Measurements from ENCODE around the gene RPL31. TPM values are rescaled to one million over a fixed set of nuclear protein-coding genes. Genes with fewer than 3 reads are reported as not detected.

RPL31 gene
- total RNA-seq, 4 donors from 2014 or later, result 258 to 1,056 (median 762) TPM

DNA sequence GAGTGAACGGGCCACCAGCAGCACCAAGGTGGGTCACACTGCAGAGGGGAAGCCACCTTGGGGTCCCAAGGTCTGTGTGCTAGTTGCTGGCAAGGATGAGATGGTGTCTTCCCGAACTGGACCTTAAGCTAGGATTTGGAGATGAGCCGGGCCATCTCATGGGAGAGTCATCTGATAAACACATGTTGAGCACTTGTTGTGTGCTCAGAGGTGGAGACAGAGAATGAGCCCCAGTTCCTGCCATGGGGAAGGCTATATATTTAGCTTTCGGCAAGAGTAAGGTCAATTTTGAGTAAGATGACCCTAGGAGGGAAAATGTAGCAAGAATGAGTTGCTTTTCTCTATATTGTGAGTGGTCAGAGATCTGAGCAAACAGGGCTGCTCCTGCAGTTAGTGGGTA lies 41.4 kb upstream of the RPL31 start:
- no peak for DNase-seq

GRCh38 chr2:100962366-100963025 lies 39.6 kb upstream of the RPL31 start:
- intact Hi-C loops (cut with DNase I; ENCODE audit: low total_unique reads) (no loop called here), in situ Hi-C loops (cut with MboI; ENCODE audit: low pct_ligation_motif_present in 1 of 4, low pct_unique_long_range_greater_than_20kb in 1 of 4, low sequenced_read_pairs in 3 of 4) (no loop called here)
- Histone ChIP-seq H3K27ac (no peak overlapping the region), H3K36me3 (no peaks in the 10 kb centered on the region), H3K27me3 (no peaks in the 10 kb centered on the region), H3K4me1 (peaks cover 0 to 4% (median 2%) of the 10 kb centered on the region in 4 donors), H3K4me3 (no peak overlapping the region), H3K9me3 (no peaks in the 10 kb centered on the region)
- no peak for DNase-seq
- 90 to 96% methylated on average over 5 to 12 of the region's 12 CpGs for WGBS, 2 donors (ENCODE audit: low coverage in 1 of 2)
- TF ChIP-seq POLR2A (IDR thresholded peaks at IDR 0.05) (no peak), EP300 (IDR thresholded peaks at IDR 0.05; ENCODE audit: low read depth) (no peak), POLR2AphosphoS5 (IDR thresholded peaks at IDR 0.05) (no peak), CTCF (IDR thresholded peaks at IDR 0.05) (no peak)

More for the DNA sequence above, 41.4 kb upstream of the RPL31 start:
- H3K27ac ChIP-seq, result no peak overlapping the region
- H3K27me3 ChIP-seq, result no peaks in the 10 kb centered on the region
- intact Hi-C loops (cut with DNase I; ENCODE audit: low total_unique reads) (no loop called here), in situ Hi-C loops (cut with MboI; ENCODE audit: low pct_ligation_motif_present in 1 of 4, low pct_unique_long_range_greater_than_20kb in 1 of 4, low sequenced_read_pairs in 3 of 4) (no loop called here)
- no peaks in the 10 kb centered on the region for H3K36me3 ChIP-seq
- no peak overlapping the region for H3K4me3 ChIP-seq
- no peak for TF ChIP-seq CTCF (IDR thresholded peaks at IDR 0.05)
- TF ChIP-seq POLR2AphosphoS5 (IDR thresholded peaks at IDR 0.05), result no peak
- no peak for TF ChIP-seq POLR2A (IDR thresholded peaks at IDR 0.05)
- no peak for TF ChIP-seq EP300 (IDR thresholded peaks at IDR 0.05; ENCODE audit: low read depth)
- peaks cover 0 to 4% (median 2%) of the 10 kb centered on the region in 4 donors for H3K4me1 ChIP-seq
- H3K9me3 ChIP-seq, result no peaks in the 10 kb centered on the region
- 83 to 88% methylated on average over 3 to 4 of the region's 4 CpGs for WGBS, 2 donors (ENCODE audit: low coverage in 1 of 2)

DNA sequence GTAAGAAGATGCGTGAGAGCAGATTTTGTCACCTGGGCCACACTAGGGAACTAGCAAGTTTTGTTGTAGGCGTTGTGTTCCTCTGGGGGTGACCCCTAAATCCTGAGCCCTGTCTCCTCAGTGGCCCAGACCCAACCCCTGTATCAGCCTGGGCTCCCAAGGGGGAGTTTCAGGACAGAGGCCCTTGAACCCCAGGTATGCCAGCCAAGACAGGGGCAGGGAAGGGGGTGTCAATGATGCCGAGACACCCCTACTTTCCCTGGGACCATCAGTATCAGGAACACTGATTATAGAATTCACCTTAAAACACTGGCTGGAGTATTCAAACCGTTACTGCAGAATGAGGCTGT lies 39.1 kb upstream of the RPL31 start:
- DNase-seq, result no peak
- no peak overlapping the region for H3K27ac ChIP-seq
- intact Hi-C loops (cut with DNase I; ENCODE audit: low total_unique reads) (no loop called here), in situ Hi-C loops (cut with MboI; ENCODE audit: low pct_ligation_motif_present in 1 of 4, low pct_unique_long_range_greater_than_20kb in 1 of 4, low sequenced_read_pairs in 3 of 4) (no loop called here)
- no peak overlapping the region for H3K4me3 ChIP-seq
- no peaks in the 10 kb centered on the region for H3K36me3 ChIP-seq
- no peaks in the 10 kb centered on the region for H3K4me1 ChIP-seq
- H3K27me3 ChIP-seq, result no peaks in the 10 kb centered on the region
- WGBS, 2 donors (ENCODE audit: low coverage in 1 of 2), result 86 to 90% methylated on average over 2 to 4 of the region's 4 CpGs
- H3K9me3 ChIP-seq, result no peaks in the 10 kb centered on the region
- TF ChIP-seq EP300 (IDR thresholded peaks at IDR 0.05; ENCODE audit: low read depth) (no peak), POLR2A (IDR thresholded peaks at IDR 0.05) (no peak), CTCF (IDR thresholded peaks at IDR 0.05) (no peak), POLR2AphosphoS5 (IDR thresholded peaks at IDR 0.05) (no peak)

DNA sequence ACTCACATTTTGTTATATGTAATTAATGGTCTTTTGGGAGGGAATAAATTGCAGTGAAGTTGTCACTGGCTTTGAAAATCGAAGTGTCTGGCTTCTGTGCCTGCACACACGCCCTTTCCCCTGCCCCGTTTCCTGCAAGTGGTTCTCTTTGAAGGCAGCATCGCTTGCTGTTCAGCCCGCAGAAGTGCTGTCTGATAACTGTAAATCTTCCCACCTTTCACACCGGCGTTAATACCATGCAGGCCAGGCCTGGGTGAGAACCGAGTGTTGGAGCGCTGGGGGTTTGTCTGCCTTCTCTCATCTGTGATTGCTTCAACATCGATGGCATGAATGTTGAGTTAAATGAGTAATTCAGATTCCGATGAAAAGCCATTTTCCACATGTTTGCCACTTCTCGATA lies 37.9 kb upstream of the RPL31 start:
- intact Hi-C loops (cut with DNase I; ENCODE audit: low total_unique reads), result no loop called here
- 74 to 86% methylated on average over 6 to 12 of the region's 12 CpGs for WGBS, 2 donors (ENCODE audit: low coverage in 1 of 2)
- H3K9me3 ChIP-seq, result no peaks in the 10 kb centered on the region
- peaks cover 0 to 4% (median 0%) of the 10 kb centered on the region in 4 donors for H3K36me3 ChIP-seq
- no peaks in the 10 kb centered on the region for H3K27me3 ChIP-seq
- DNase-seq, result no peak
- no peak for TF ChIP-seq POLR2AphosphoS5 (IDR thresholded peaks at IDR 0.05)
- no peak for TF ChIP-seq EP300 (IDR thresholded peaks at IDR 0.05; ENCODE audit: low read depth)
- TF ChIP-seq POLR2A (IDR thresholded peaks at IDR 0.05), result no peak
- TF ChIP-seq CTCF (IDR thresholded peaks at IDR 0.05), result no peak
- in situ Hi-C loops (cut with MboI; ENCODE audit: low pct_ligation_motif_present in 1 of 4, low pct_unique_long_range_greater_than_20kb in 1 of 4, low sequenced_read_pairs in 3 of 4), result no loop called here
- H3K4me1 ChIP-seq, result no peaks in the 10 kb centered on the region
- H3K27ac ChIP-seq, result no peak overlapping the region
- no peak overlapping the region for H3K4me3 ChIP-seq

All from transverse colon (tissue), 4 donors.